HG03378 (cell line): ENCODE measurements around the gene MAPKBP1.

Experiments
- ATAC-seq: cut with Tn5 transposase; IDR thresholded peaks from one replicate; pipeline ENCODE4 v1.9.1; 2021; ENCODE audit warnings: mild to moderate bottlenecking, moderate library complexity; ENCODE audit not compliant: unreplicated experiment

Gene MAPKBP1

GRCh38 chr15:41804916-41805666 is 30.8 kb downstream of the MAPKBP1 start:
- no peak for ATAC-seq

GRCh38 chr15:41805711-41806110 is 31.4 kb downstream of the MAPKBP1 start:
- no peak for ATAC-seq

GRCh38 chr15:41806291-41807181 is 32.3 kb downstream of the MAPKBP1 start:
- ATAC-seq = no peak

GRCh38 chr15:41809121-41809520 is 34.8 kb downstream of the MAPKBP1 start:
- ATAC-seq = no peak

GRCh38 chr15:41809526-41810220 is 35.4 kb downstream of the MAPKBP1 start:
- no peak for ATAC-seq

GRCh38 chr15:41810651-41811431 is 36.6 kb downstream of the MAPKBP1 start:
- ATAC-seq = no peak

GRCh38 chr15:41811432-41812195 is 37.3 kb downstream of the MAPKBP1 start:
- ATAC-seq = no peak

- ATAC-seq = no peak
Measured at GRCh38 chr15:41812820-41813375, 38.6 kb downstream of the MAPKBP1 start.

GRCh38 chr15:41813426-41813825 is 39.1 kb downstream of the MAPKBP1 start:
- ATAC-seq = no peak

GRCh38 chr15:41814534-41814933 is 40.2 kb downstream of the MAPKBP1 start:
- no peak for ATAC-seq

- ATAC-seq = no peak
Measured at GRCh38 chr15:41816788-41817187, 42.5 kb downstream of the MAPKBP1 start.

GRCh38 chr15:41817327-41817726 is 43.0 kb downstream of the MAPKBP1 start:
- no peak for ATAC-seq

GRCh38 chr15:41817781-41818180 is 43.5 kb downstream of the MAPKBP1 start:
- ATAC-seq = no peak

- ATAC-seq = no peak
Measured at GRCh38 chr15:41819455-41820050, 45.3 kb downstream of the MAPKBP1 start.

- no peak for ATAC-seq
Measured at GRCh38 chr15:41820791-41821423, 46.6 kb downstream of the MAPKBP1 start.

GRCh38 chr15:41821831-41822230 is 47.5 kb downstream of the MAPKBP1 start:
- no peak for ATAC-seq

GRCh38 chr15:41822471-41822870 is 48.2 kb downstream of the MAPKBP1 start:
- no peak for ATAC-seq

- no peak for ATAC-seq
Measured at GRCh38 chr15:41822957-41823356, 48.7 kb downstream of the MAPKBP1 start.

- ATAC-seq = no peak
Measured at GRCh38 chr15:41823502-41823901, 49.2 kb downstream of the MAPKBP1 start.
